ENCODE measurements around the gene LTBP1.
"Not testable (repeated sequence)": the region's sequence is repeated elsewhere in the genome, so short reads cannot be mapped to it uniquely, and the experiment has no call there.

LTBP1 gene

DNA sequence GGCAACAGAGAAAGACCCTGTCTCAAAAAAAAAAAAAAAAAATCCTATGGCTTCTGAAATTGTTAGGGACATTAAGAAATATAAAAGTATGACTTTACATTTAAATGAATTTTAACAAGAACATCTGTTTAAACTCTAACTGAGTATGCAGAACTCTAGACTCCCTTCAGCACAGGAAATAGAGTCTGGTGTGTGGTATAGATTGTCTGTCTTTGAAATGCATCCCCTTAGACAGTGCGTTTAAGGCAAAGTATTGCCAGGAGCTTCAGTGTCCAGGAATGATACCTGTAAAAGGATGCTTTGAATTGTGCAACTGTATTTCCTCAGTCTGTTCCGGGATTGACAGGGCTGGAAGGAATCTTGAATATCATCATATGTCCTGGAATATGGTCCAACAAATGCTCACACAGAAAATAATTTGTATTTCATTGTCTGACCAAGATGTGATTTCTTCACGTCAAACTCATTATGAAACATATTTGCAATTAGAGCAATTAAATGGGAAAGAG, 396.7 kb downstream of the LTBP1 start:
- no peak for DNase-seq (ENCODE audit: low spot score)

GRCh38 chr2:33344230-33344629, 397.5 kb downstream of the LTBP1 start:
- no peak for DNase-seq (ENCODE audit: low spot score)

- DNase-seq (ENCODE audit: low spot score), result no peak
Observed at GRCh38 chr2:33347856-33348255, 401.1 kb downstream of the LTBP1 start.

DNA sequence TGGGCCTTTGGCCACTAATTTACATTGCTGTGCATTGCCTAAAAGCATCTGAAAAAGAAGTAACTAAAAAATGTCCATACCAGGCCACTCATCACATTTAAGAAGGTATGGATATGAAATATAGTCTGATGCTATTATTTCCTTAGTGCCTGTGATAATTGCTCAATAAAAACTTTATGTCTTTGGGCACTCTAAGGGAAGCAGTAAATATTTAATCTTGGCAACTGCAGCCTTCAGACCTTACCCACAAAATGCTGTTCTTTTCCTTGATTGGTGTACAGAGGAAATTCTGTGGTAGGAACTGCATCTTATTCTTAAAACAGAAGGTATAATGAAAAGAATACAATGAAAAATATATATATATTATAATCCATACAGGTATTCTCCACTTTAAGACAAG, 403.9 kb downstream of the LTBP1 start:
- no peak for DNase-seq (ENCODE audit: low spot score)

DNA sequence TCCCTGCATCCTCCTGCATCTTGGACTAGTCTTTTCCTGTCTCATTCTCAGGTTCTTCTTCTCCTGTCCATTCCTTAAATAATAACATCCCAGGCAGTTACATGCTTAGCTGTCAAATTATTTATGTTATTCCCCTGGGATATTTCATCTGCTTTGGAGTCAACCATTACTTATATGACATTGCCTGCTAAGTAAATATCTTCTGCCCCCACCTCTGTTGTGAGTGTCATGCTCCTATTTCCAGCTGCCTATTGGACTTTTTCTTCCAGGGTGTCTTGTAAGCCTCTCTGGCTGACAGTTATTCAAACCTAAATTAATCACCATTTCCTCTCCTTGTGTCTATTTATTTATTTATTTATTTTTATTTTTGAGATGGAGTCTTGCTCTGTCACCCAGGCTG, 405.0 kb downstream of the LTBP1 start:
- DNase-seq (ENCODE audit: low spot score), result no peak

DNA sequence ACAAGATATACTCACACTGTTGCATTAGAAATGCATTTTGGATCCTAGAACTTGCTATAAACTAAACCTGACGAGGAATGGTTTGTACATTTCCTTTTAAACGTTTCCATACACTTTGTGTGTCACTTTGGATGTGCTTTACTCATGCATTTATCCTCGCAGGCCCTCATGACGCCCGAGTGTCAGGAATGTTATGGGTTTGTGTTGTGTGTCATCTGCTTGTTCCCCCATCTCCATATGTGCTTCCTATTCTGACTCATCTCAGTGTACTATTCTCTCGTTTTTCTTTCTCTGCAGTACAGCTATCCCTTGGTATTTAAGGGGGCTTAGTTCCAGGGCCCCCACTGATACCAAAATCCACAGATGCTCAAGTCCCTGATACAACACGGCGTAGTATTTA, 408.2 kb downstream of the LTBP1 start:
- no peak for DNase-seq (ENCODE audit: low spot score)

GRCh38 chr2:33358878-33359277, 412.1 kb downstream of the LTBP1 start:
- DNase-seq (ENCODE audit: low spot score), result no peak

GRCh38 chr2:33363325-33364298, 416.9 kb downstream of the LTBP1 start:
- no peak for DNase-seq (ENCODE audit: low spot score)

GRCh38 chr2:33365264-33365970, 418.7 kb downstream of the LTBP1 start:
- DNase-seq (ENCODE audit: low spot score), result no peak

GRCh38 chr2:33366473-33366872, 419.7 kb downstream of the LTBP1 start:
- DNase-seq (ENCODE audit: low spot score), result peak; percentile 63

GRCh38 chr2:33368524-33368923, 421.8 kb downstream of the LTBP1 start:
- DNase-seq (ENCODE audit: low spot score), result not testable (repeated sequence)

DNA sequence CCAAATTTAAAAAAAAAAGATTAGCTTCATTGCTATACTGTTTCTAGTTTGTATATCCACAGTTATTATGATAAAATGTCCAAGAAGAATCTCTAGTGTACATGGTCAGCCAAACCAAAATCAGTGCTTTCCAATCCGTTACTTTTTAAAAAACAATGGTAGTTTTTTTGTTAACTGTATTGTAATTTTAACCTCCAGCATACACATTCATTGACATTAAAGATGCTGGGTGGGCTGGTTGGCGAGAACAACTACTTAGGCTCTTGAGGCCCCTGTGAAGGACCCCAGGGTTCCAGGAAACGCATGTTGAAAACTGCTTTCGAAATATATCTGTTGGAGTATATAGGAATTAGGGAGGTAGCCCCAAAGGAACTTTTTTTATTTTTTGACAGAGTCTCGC, 422.4 kb downstream of the LTBP1 start:
- DNase-seq (ENCODE audit: low spot score), result no peak

GRCh38 chr2:33370636-33371265, 424.0 kb downstream of the LTBP1 start:
- DNase-seq (ENCODE audit: low spot score), result no peak

GRCh38 chr2:33371304-33372090, 424.7 kb downstream of the LTBP1 start:
- no peak for DNase-seq (ENCODE audit: low spot score)

- DNase-seq (ENCODE audit: low spot score), result no peak
Observed at GRCh38 chr2:33372940-33373553, 426.3 kb downstream of the LTBP1 start.

- no peak for DNase-seq (ENCODE audit: low spot score)
Observed at GRCh38 chr2:33373986-33374385, 427.2 kb downstream of the LTBP1 start.

GRCh38 chr2:33375054-33375453, 428.3 kb downstream of the LTBP1 start:
- no peak for DNase-seq (ENCODE audit: low spot score)

DNA sequence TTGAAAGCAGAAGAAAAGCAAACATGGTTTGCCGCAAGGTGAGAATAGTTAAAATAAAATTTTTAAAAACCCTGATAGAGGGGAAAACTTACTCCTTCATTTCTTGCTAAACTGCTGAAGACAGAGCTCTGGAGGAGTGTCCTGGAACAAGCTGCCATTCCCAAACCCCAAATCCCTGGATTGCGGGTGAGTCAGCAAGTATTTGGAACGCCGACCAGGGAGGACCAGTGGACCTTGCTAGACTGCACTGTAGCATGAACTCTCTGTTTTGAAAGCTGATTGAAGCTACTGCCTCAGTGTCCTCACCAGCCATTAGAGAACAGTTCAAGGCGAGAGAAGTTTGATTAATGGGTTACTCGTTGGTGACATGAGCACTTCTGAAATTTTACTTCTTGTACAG, 430.3 kb downstream of the LTBP1 start:
- DNase-seq (ENCODE audit: low spot score), result no peak

GRCh38 chr2:33378556-33379210, 431.9 kb downstream of the LTBP1 start:
- DNase-seq (ENCODE audit: low spot score), result peak; percentile 73

DNA sequence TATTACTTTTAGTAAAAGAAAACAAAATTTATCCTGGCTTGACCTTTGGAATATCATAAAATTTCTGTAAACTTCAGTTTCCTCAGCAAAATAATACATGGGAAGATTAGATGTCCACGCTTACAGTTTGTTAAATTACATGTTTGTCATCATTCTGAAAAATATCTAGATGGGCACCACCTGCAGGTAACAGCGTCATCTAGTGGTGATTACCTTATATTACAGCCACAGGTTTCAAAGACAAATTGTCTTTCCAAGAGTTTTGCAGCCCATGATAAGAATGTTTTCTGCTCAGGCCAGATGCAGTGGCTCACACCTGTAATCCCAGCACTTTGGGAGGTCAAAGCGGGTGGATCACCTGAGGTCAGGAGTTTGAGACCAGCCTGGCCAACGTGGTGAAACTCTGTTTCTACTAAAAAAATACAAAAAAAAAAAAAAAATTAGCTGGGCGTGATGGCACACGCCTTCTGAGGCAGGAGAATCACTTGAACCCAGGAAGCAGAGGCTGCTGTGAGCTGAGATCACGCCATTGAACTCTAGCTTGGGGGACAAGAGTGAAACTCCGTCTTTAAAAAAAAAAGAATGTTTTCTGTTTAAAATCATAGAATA, 433.4 kb downstream of the LTBP1 start:
- no peak for DNase-seq (ENCODE audit: low spot score)
